SK-N-DZ (cell line): Measurements from ENCODE around the gene STIP1.

ENCODE experiments used
- DNase-seq: peaks from one replicate; pipeline ENCODE4 v3.0.0-alpha.2; 2015; ENCODE audit warnings: low spot score

Gene STIP1

DNA sequence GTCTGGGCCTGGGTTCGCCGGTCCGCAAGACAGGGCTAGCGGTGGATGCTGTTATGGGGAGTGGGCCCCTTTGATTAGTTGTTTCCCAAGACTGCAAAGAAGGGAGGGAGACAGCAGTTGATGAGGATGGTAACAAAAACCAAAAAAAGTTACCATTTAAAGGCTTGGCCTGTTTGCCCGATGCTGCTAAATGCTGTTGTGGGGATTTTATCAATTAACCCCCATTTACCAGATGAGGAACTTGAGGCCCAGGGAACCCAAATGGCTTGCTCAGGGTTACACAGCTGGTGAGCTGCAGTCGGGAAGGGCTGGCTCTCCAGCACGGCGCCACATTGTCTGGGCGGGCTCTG lies 36.7 kb downstream of the STIP1 start:
- no peak for DNase-seq

GRCh38 chr11:64223001-64223651 lies 37.2 kb downstream of the STIP1 start:
- no peak for DNase-seq

GRCh38 chr11:64224151-64224890 lies 38.4 kb downstream of the STIP1 start:
- no peak for DNase-seq

DNA sequence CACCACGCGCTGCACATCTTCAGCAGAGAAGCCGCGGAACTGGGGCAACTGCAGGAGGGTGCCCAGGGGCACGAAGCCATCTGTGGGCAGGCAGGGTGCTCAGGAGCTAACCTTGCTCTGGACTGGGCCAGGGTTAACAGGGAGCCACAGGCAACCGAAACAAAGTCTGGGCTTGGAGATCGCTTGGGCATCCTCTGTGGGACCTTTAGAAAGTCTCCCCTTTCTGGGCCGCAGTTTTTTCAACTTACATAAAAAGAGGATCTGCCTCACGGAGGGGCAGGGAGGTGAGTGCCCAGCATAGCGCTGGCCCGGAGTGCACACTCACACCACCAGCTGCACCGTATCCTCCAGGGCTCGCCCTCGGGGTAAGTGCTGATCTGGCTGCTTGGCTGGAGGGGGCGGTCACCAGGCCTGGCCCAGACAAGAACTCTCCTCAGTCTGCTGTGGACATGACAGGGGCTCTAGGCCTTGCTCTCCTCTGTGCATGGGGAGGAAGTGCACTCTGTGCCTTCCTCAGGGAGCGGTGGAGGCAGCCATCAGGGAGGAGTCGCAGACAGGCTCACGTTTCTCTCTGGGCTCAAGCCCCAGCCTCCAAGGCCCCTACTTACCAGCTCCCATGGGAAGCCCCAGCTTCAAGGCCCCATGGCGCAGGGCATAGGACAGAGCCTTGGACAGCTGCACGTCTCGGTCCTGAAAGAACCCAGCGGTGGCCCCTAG lies 39.1 kb downstream of the STIP1 start:
- DNase-seq, result no peak

DNA sequence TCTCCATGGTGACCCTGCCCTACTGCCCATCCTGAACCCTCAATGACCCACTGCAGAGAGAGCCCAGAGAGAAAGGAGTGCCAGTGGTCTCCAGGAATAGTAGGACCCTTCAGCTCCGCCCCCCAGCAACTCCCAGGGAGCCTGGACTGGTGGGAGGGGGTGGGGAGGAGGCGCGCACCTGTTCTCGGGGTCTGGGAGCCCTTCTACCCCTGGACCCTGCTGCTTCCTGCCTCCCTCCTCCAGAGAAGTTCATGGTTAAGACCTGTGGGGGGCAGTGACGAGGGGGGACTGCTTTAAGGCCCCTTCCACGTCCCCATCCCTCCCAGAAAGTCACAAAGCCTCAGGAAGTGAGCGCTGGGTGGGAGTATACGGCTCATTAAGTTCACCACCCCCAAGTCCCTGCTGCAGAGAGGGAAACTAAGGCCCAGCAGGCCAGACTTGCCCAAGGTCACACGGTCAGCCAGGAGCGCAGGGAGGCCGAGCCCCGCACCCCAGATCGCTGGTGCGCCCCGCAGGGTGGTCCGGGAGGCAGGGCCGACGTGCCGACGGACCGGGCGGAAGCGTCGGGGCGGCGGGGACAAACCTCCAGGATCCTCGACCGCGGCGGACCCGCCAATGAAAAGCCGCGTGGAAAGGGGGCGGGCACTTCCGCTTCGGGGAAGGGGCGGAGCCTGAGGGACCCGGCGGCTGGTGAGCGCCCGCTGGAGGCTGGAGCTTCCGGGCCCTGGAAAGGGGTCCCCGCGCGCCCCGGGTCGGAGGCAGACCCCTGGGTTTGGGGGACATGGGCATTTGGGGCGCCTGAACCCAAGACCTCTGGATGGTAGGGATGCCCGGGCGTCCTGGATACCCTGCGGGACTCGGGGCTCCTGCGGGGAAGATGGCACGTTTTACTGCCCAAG lies 39.9 kb downstream of the STIP1 start, which contains the start of the genes NUDT22 and TRPT1:
Gene NUDT22, plus strand, starts transcription at position 667 of the 899 bp plus-strand sequence. CDS start 379 bp downstream, outside the sequence.
Gene TRPT1, minus strand, starts transcription at position 579 of the 899 bp plus-strand sequence. Its CDS starts 326 bp downstream, at position 253.
- DNase-seq, result peak; percentile 82

- DNase-seq, result no peak
Measured at GRCh38 chr11:64226507-64227051, 40.6 kb downstream of the STIP1 start.

DNA sequence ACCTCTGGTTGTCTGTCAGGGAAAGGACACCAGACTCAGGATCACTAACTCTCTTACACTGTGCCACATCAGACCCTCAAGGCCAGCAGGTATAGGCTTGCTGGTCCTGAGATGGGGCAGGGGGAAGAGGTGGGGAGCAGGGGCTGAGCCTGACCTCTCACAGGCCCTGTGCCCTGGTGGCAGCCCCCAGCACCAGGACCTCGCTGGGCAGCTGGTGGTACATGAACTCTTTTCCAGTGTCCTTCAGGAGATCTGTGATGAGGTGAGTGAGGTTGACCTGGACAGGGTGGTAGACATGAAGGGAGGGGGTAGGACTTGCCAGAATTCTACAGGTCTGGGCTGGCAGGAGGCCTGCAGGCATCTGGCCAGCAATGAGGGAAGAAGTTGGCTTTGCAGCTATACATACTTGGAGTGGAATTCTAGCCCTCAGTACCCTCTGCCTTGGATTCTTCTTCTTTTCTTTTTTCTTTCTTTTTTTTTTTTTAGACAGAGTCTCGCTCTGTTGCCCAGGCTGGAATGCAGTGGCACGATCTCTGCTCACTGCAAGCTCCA lies 41.5 kb downstream of the STIP1 start:
- no peak for DNase-seq

DNA sequence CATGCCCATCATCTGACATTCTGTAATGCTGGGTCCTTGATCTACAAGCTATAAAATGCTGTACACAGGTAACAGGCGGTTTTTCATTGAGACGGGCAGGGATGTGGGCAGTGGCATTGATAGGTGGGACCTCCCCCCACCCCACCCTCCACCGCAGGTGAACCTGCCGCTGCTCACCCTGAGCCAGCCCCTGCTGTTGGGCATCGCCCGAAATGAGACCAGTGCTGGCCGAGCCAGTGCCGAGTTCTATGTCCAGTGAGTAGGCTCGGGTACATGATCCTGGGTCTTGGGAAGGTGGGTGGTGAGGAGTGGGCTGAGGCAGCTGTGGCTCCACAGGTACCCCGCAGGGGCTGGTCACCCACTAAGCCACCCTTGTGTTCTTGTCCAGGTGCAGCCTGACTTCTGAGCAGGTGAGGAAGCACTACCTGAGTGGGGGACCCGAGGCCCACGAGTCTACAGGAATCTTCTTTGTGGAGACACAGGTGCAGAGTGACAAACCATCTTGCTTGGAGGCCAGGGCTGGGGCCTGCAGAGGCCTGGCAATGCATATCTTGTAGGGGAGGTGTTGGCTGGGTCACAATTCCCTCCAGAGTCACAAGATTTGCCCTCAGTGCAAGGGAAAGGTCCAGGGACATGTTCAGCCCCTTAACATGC lies 43.2 kb downstream of the STIP1 start:
- no peak for DNase-seq

DNA sequence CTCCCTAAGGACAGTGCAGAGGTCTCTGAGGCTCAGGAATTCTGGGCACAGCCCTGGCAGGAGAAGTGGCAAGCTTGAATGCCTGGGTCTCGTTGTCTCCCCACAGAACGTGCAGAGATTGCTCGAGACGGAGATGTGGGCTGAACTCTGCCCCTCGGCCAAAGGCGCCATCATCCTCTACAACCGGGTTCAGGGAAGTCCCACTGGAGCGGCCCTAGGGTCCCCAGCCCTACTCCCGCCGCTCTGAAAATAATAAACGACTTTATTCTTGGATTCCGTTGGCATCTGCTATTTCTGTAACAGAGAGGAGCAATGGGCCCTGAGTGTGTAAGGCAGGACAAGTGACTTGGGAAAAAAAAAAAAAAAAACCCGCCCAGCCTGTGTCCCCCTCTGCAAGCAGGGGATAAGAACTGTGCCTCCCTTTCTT lies 43.8 kb downstream of the STIP1 start:
- no peak for DNase-seq

DNA sequence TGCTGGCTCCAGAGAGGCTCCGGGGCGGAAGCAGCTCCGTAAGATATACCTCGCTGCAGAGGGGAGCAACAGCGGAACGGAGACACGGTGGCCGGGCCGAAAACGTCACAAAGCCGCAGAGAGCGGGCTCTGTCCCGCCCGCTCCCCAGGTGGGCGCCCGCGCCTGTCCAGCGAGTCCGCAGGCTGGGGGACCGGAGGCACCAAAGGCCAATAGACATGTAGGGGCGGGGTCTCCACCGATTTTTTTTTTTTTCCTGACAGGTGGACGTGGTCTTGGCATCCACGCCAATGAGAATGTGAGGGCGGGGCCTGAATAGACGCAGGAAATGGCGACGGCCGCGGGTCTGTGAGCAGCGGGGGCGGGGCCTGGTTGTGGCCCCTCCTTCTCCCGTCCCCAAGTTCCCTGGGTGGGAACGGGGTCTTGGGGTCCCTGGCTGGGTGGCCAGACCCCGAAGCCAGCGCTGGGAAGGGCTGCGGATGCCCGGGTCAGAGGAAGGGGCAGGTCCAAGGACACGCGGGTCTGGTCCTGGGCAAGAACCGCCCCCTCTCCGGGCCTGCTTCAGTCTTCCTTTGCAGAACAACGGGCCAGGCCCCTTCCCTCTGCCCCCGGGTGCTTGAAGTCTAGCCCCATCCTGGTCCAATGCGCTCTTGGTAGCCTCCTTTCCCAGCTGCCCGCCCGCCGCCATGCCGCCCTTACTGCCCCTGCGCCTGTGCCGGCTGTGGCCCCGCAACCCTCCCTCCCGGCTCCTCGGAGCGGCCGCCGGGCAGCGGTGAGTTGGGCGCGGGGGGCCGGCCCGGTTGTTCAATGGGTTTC lies 44.4 kb downstream of the STIP1 start, which contains the start of gene DNAJC4:
Gene DNAJC4, plus strand, starts transcription at position 378 of the 814 bp plus-strand sequence. Its CDS starts 307 bp downstream, at position 685.
- DNase-seq, result peak; percentile 97

DNA sequence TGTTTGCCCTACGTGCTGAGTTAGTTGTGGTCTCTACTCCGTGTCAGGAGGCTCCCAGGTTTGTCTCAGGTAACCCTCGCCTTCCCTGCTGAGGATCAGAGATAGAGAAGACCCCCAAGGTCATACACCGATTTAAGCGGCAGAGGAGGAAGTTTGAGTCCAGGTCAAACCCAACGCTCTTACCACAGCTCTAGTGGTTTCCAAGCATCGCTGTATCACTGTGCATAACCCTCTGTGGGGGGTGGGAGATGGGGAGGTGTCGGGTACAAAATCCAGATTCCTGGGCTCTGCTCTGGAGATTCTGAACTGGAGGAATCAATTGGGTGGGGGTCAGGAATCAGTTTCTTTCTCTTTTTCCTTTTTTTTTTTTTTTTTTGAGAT lies 45.0 kb downstream of the STIP1 start:
- no peak for DNase-seq

- no peak for DNase-seq
Measured at GRCh38 chr11:64231546-64231945, 45.6 kb downstream of the STIP1 start.

DNA sequence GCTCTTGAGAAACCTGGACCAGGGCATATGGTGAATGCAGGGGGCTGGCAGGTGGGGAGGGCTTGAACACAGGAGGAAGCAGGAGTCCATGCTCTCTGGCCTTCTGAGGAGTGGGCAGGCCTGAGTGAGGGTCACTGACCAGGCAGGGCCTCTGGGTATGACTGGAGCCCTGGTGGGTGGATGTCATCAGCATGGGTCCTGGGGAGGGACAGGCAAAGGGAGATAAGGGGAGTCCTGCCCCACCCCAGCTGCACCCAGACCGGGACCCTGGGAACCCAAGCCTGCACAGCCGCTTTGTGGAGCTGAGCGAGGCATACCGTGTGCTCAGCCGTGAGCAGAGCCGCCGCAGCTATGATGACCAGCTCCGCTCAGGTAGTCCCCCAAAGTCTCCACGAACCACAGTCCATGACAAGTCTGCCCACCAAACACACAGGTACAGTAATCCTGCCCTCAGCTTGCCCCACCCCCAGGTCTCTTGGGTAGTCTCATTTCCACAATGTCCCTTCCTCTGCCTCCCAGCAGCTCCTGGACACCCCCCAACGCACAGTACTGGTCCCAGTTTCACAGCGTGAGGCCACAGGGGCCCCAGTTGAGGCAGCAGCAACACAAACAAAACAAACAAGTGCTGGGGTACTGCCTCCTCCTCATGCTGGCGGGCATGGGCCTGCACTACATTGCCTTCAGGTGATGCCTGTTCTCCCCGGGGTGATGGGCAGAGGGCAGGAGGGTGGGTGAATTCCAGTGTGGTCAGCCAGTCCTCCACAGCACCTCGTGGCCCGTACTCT lies 46.4 kb downstream of the STIP1 start:
- DNase-seq, result no peak

- no peak for DNase-seq
Measured at GRCh38 chr11:64232967-64233315, 47.0 kb downstream of the STIP1 start.

DNA sequence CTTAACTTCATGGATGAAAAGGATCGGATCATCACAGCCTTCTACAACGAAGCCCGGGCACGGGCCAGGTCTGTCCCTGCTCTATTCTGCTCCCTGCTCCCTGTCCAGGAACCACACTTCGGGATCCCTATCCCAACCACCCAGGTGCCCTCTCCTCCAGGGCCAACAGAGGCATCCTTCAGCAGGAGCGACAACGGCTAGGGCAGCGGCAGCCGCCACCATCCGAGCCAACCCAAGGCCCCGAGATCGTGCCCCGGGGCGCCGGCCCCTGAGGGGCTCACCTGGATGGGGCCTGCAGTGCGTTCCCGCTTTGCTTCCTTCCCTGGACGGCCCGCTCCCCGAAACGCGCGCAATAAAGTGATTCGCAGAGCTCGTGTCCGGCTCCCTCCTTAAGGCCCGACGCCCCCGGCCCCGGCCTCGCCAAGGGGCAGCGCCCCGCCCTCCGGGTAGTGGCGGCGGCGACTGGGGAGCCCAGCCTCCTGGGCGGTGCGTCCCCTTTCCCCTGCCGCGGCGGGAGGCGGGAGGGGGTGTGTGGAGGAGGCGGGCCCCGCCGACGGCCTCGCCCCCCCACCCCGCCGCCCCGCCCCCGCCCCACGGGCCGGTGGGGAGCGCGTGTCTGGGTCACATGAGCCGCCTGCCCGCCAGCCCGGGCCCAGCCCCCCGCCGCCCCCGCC lies 48.1 kb downstream of the STIP1 start, which contains the start of gene VEGFB:
Gene VEGFB, plus strand, starts transcription at position 672 of the 674 bp plus-strand sequence. CDS start 250 bp downstream, outside the sequence.
- DNase-seq, result peak; percentile 72

DNA sequence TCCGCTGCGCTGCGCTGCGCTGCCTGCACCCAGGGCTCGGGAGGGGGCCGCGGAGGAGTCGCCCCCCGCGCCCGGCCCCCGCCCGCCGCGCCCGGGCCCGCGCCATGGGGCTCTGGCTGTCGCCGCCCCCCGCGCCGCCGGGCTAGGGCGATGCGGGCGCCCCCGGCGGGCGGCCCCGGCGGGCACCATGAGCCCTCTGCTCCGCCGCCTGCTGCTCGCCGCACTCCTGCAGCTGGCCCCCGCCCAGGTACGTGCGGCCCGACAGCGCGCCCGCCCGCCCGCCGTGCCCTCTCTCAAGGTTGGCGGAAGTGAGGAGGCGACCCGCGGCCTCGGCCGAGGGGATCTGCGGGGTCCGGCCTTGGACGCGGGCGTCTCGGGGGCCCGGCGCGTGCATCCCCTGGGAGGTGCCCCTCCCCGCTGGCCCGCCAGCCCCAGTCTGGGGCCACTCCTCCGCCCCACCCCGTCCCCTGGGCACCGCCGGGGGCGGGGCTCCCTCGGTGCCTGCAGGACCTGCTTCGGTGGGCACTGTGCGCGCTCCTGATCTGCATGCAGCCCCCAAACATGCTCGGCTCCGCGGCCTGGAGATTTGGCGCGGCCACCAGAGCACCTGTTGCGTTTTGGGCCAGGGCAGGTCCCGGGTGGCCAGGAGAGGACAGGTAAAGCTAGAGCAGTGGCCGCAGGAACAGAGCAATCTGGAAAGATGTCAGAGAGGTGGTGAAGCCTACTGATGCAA lies 48.8 kb downstream of the STIP1 start:
- no peak for DNase-seq
